SU-DHL-6 (cell line): ENCODE measurements around the gene POR.
"Not testable (repeated sequence)": the region's sequence is repeated elsewhere in the genome, so short reads cannot be mapped to it uniquely, and the experiment has no call there.

ENCODE experiments used
- CTCF ChIP-seq: fragments of 200-600 bp; sonication (generic); IDR thresholded peaks from one replicate; pipeline ENCODE4 v1.5.1; 2017; ENCODE audit warnings: antibody characterized with exemption, mild to moderate bottlenecking, low read length, moderate library complexity; ENCODE audit not compliant: insufficient read depth, poor library complexity, severe bottlenecking
- EZH2phosphoT487 ChIP-seq: fragments of 200-600 bp; sonication (generic), shearing (Covaris generic); conservative IDR thresholded peaks from 2 replicates; pipeline ENCODE4 v1.6.1; 2018; ENCODE audit warnings: mild to moderate bottlenecking, antibody characterized with exemption, low read length, moderate library complexity, mixed read lengths

- TF ChIP-seq CTCF, EZH2phosphoT487: not testable (repeated sequence)
These were observed 40.8 kb upstream of the POR start for GRCh38 chr7:75874180-75874579.
